Neural progenitor cell (in vitro differentiated cells): ENCODE results near the gene B3GNT5. TPM values are rescaled to one million over a fixed set of nuclear protein-coding genes. Genes with fewer than 3 reads are reported as not detected.

Source experiments
- DNase-seq: peaks from one replicate; pipeline ENCODE4 v3.0.0-alpha.2; 2016; ENCODE audit warnings: low spot score
- H2AFZ ChIP-seq: fragments of 200-600 bp; sonication (generic); replicated peaks from 2 replicates; pipeline ENCODE4 v1.6.1; 2016; ENCODE audit warnings: antibody characterized with exemption
- H3F3A ChIP-seq: fragments of 200-600 bp; sonication (generic); 2 replicates; pipeline ENCODE4 v1.6.1; 2016; ENCODE audit warnings: antibody characterized with exemption, low read depth
- H3K27ac ChIP-seq: fragments of 200-600 bp; sonication (generic); 2 replicates; pipeline ENCODE4 v1.5.1; 2016; ENCODE audit warnings: mild to moderate bottlenecking
- H3K27me3 ChIP-seq: fragments of 200-600 bp; sonication (generic); 2 replicates; pipeline ENCODE4 v1.6.1; 2016; ENCODE audit warnings: mild to moderate bottlenecking, moderate library complexity
- H3K36me3 ChIP-seq: fragments of 200-600 bp; sonication (generic); 2 replicates; pipeline ENCODE4 v1.5.1; 2016
- H3K4me1 ChIP-seq: fragments of 200-600 bp; sonication (generic); 2 replicates; pipeline ENCODE4 v1.6.1; 2016; ENCODE audit warnings: mixed run types
- H3K4me2 ChIP-seq: fragments of 200-600 bp; sonication (generic); 2 replicates; pipeline ENCODE4 v1.6.1; 2016
- H3K4me3 ChIP-seq: fragments of 200-600 bp; sonication (generic); 2 replicates; pipeline ENCODE4 v1.5.1; 2016
- H3K79me2 ChIP-seq: fragments of 200-600 bp; sonication (generic); 2 replicates; pipeline ENCODE4 v1.6.1; 2016; ENCODE audit warnings: low read depth
- H3K9ac ChIP-seq: fragments of 200-600 bp; sonication (generic); 2 replicates; pipeline ENCODE4 v1.6.1; 2016
- H3K9me3 ChIP-seq: fragments of 200-600 bp; sonication (generic); 2 replicates; pipeline ENCODE4 v1.5.1; 2016; ENCODE audit warnings: low read depth
- H4K20me1 ChIP-seq: fragments of 200-600 bp; sonication (generic); 2 replicates; pipeline ENCODE4 v1.6.1; 2016; ENCODE audit warnings: low read depth
- H3K27ac Mint-ChIP-seq: 3 replicates; pipeline ENCODE4 v1.8.0; 2021; ENCODE audit warnings: mixed read lengths
- H3K27me3 Mint-ChIP-seq: 2 replicates; pipeline ENCODE4 v1.8.0; 2022; ENCODE audit warnings: low read depth, mild to moderate bottlenecking, inconsistent platforms, moderate library complexity, mixed read lengths; ENCODE audit not compliant: insufficient read depth
- H3K36me3 Mint-ChIP-seq: 3 replicates; pipeline ENCODE4 v1.8.0; 2021; ENCODE audit warnings: mixed read lengths
- H3K4me1 Mint-ChIP-seq: 3 replicates; pipeline ENCODE4 v1.8.0; 2021; ENCODE audit warnings: mixed read lengths
- H3K4me3 Mint-ChIP-seq: 3 replicates; pipeline ENCODE4 v1.8.0; 2021; ENCODE audit warnings: mild to moderate bottlenecking, moderate library complexity, mixed read lengths
- H3K9me3 Mint-ChIP-seq: 3 replicates; pipeline ENCODE4 v1.8.0; 2020; ENCODE audit warnings: mixed read lengths
- CTCF ChIP-seq: fragments of 200-600 bp; sonication (generic); IDR thresholded peaks from 2 replicates; pipeline ENCODE4 v1.5.1; 2017; ENCODE audit warnings: antibody characterized with exemption, mild to moderate bottlenecking
- EZH2 ChIP-seq: fragments of 200-600 bp; sonication (generic); IDR thresholded peaks from 2 replicates; pipeline ENCODE4 v1.6.1; 2017; ENCODE audit warnings: antibody characterized with exemption, mild to moderate bottlenecking, moderate library complexity
- EZH2phosphoT487 ChIP-seq: fragments of 200-600 bp; sonication (generic); IDR thresholded peaks from 2 replicates; pipeline ENCODE4 v1.6.1; 2017; ENCODE audit warnings: antibody characterized with exemption
- total RNA-seq: library from RNA; depleted of rRNA; stranded (reverse); fragments of >200 nt; gene quantifications from 2 replicates; pipeline ENCODE4 v1.2.3, GENCODE V29; 2015; ENCODE audit warnings: low replicate concordance

The B3GNT5 gene
- total RNA-seq, 1 donor from 2014 or later = 14.1 TPM

- TF ChIP-seq EZH2phosphoT487 = no peak
- no peak for TF ChIP-seq CTCF
- no peak for TF ChIP-seq EZH2
- H3K9me3 Mint-ChIP-seq = no peaks in the 10 kb centered on the region
- Histone ChIP-seq H3F3A (no peaks in the 10 kb centered on the region), H3K9ac (no peak overlapping the region), H3K27ac (no peak overlapping the region), H3K79me2 (no peaks in the 10 kb centered on the region), H2AFZ (no peak overlapping the region), H4K20me1 (no peaks in the 10 kb centered on the region), H3K9me3 (no peaks in the 10 kb centered on the region), H3K4me1 (peaks cover 5% of the 10 kb centered on the region), H3K27me3 (no peaks in the 10 kb centered on the region), H3K4me2 (no peak overlapping the region), H3K4me3 (no peak overlapping the region), H3K36me3 (no peaks in the 10 kb centered on the region)
- H3K27me3 Mint-ChIP-seq = peaks cover 2% of the 10 kb centered on the region
- DNase-seq = no peak
- peaks cover 17% of the 10 kb centered on the region for H3K4me1 Mint-ChIP-seq
- no peak overlapping the region for H3K4me3 Mint-ChIP-seq
- H3K27ac Mint-ChIP-seq = no peak overlapping the region
- no peaks in the 10 kb centered on the region for H3K36me3 Mint-ChIP-seq
Observed at GRCh38 chr3:183296944-183297343, 43.9 kb downstream of the B3GNT5 start.

GRCh38 chr3:183298701-183299153 lies 45.7 kb downstream of the B3GNT5 start:
- Histone ChIP-seq H3K79me2 (no peaks in the 10 kb centered on the region), H3K27me3 (no peaks in the 10 kb centered on the region), H3F3A (no peaks in the 10 kb centered on the region), H3K9me3 (no peaks in the 10 kb centered on the region), H3K36me3 (no peaks in the 10 kb centered on the region), H2AFZ (no peak overlapping the region), H3K9ac (no peak overlapping the region), H3K27ac (no peak overlapping the region), H4K20me1 (no peaks in the 10 kb centered on the region), H3K4me3 (no peak overlapping the region), H3K4me2 (no peak overlapping the region), H3K4me1 (peaks cover 5% of the 10 kb centered on the region)
- TF ChIP-seq EZH2phosphoT487 = no peak
- TF ChIP-seq EZH2 = no peak
- H3K27me3 Mint-ChIP-seq = peaks cover 2% of the 10 kb centered on the region
- peaks cover 17% of the 10 kb centered on the region for H3K4me1 Mint-ChIP-seq
- H3K4me3 Mint-ChIP-seq = peak overlapping the region; percentile 41
- peak; percentile 15 for DNase-seq
- no peaks in the 10 kb centered on the region for H3K9me3 Mint-ChIP-seq
- no peaks in the 10 kb centered on the region for H3K36me3 Mint-ChIP-seq
- peak overlapping the region; percentile 78 for H3K27ac Mint-ChIP-seq

GRCh38 chr3:183299976-183300375 lies 46.9 kb downstream of the B3GNT5 start:
- peaks cover 5% of the 10 kb centered on the region for H3K4me1 ChIP-seq
- H3K9ac ChIP-seq = no peak overlapping the region
- Mint-ChIP-seq H3K27me3 (peaks cover 1% of the 10 kb centered on the region), H3K27ac (no peak overlapping the region), H3K4me3 (no peak overlapping the region), H3K36me3 (no peaks in the 10 kb centered on the region), H3K9me3 (no peaks in the 10 kb centered on the region), H3K4me1 (peaks cover 17% of the 10 kb centered on the region)
- TF ChIP-seq EZH2 (no peak), EZH2phosphoT487 (no peak), CTCF (no peak)
- H3K27ac ChIP-seq = no peak overlapping the region
- H3K79me2 ChIP-seq = no peaks in the 10 kb centered on the region
- no peaks in the 10 kb centered on the region for H3K9me3 ChIP-seq
- H3K4me2 ChIP-seq = no peak overlapping the region
- no peaks in the 10 kb centered on the region for H3K27me3 ChIP-seq
- no peaks in the 10 kb centered on the region for H3K36me3 ChIP-seq
- H4K20me1 ChIP-seq = no peaks in the 10 kb centered on the region
- H2AFZ ChIP-seq = no peak overlapping the region
- no peaks in the 10 kb centered on the region for H3F3A ChIP-seq
- no peak overlapping the region for H3K4me3 ChIP-seq
- no peak for DNase-seq

GRCh38 chr3:183300996-183301562 lies 48.0 kb downstream of the B3GNT5 start:
- H3K4me2 ChIP-seq = no peak overlapping the region
- H3K9me3 ChIP-seq = no peaks in the 10 kb centered on the region
- no peak overlapping the region for H3K9ac ChIP-seq
- H3K27ac Mint-ChIP-seq = no peak overlapping the region
- no peak overlapping the region for H3K4me3 Mint-ChIP-seq
- H3K27me3 Mint-ChIP-seq = no peaks in the 10 kb centered on the region
- H3K27ac ChIP-seq = no peak overlapping the region
- H3K4me1 ChIP-seq = peaks cover 5% of the 10 kb centered on the region
- H3K4me1 Mint-ChIP-seq = peaks cover 17% of the 10 kb centered on the region
- H3K36me3 ChIP-seq = no peaks in the 10 kb centered on the region
- no peaks in the 10 kb centered on the region for H3K36me3 Mint-ChIP-seq
- H3F3A ChIP-seq = no peaks in the 10 kb centered on the region
- H3K9me3 Mint-ChIP-seq = no peaks in the 10 kb centered on the region
- TF ChIP-seq EZH2phosphoT487 = no peak
- TF ChIP-seq CTCF = no peak
- no peak for TF ChIP-seq EZH2
- H3K27me3 ChIP-seq = no peaks in the 10 kb centered on the region
- H3K4me3 ChIP-seq = no peak overlapping the region
- no peaks in the 10 kb centered on the region for H3K79me2 ChIP-seq
- no peak for DNase-seq
- no peaks in the 10 kb centered on the region for H4K20me1 ChIP-seq
- no peak overlapping the region for H2AFZ ChIP-seq
